Left ventricle myocardium inferior (tissue), 1 donor: ENCODE measurements around the gene EFL1. TPM values are rescaled to one million over a fixed set of nuclear protein-coding genes. Genes with fewer than 3 reads are reported as not detected.

Source experiments
- DNase-seq: peaks from one replicate; pipeline ENCODE4 v3.0.0-alpha.2; 2020
- H3K27ac ChIP-seq: fragments of 200-600 bp; replicated peaks from 2 replicates; pipeline ENCODE4 v1.8.0; 2021
- H3K27me3 ChIP-seq: fragments of 200-600 bp; 2 replicates; pipeline ENCODE4 v1.8.0; 2021; ENCODE audit warnings: low read depth
- H3K36me3 ChIP-seq: fragments of 200-600 bp; 2 replicates; pipeline ENCODE4 v1.8.0; 2021
- H3K4me1 ChIP-seq: fragments of 200-600 bp; 2 replicates; pipeline ENCODE4 v1.8.0; 2021
- H3K4me3 ChIP-seq: fragments of 200-600 bp; 2 replicates; pipeline ENCODE4 v1.8.0; 2021; ENCODE audit warnings: mild to moderate bottlenecking, moderate library complexity
- H3K9me3 ChIP-seq: fragments of 200-600 bp; replicated peaks from 2 replicates; pipeline ENCODE4 v1.8.0; 2021
- CTCF ChIP-seq: fragments of 200-600 bp; IDR thresholded peaks from 2 replicates; pipeline ENCODE4 v1.8.0; 2021; ENCODE audit warnings: antibody characterized with exemption, mild to moderate bottlenecking, borderline replicate concordance
- intact Hi-C: fragments of 100-400 bp; cut with micrococcal nuclease; formaldehyde crosslinking; loops from one replicate; pipeline ENCODE4 v1.11.0; 2022
- total RNA-seq: library from RNA; stranded (reverse); fragmentation: NEBNext Ultra II Directional; extraction: Animal tissue kit (Norgen Biotek cat#: 25700); gene quantifications from one replicate; pipeline ENCODE4 v1.2.1, GENCODE V29; 2021
- donor health status: DM: no; HTN: yes; CAD: no; lungs with severe emphysema.

Gene EFL1
- total RNA-seq, 1 donor from 2014 or later = 12.9 TPM

GRCh38 chr15:82140886-82141285, 121.6 kb downstream of the EFL1 start:
- peaks cover 26% of the 10 kb centered on the region for H3K36me3 ChIP-seq
- no peak for DNase-seq
- H3K27me3 ChIP-seq = no peaks in the 10 kb centered on the region
- intact Hi-C loops = no loop called here
- no peak overlapping the region for H3K4me3 ChIP-seq
- no peak overlapping the region for H3K27ac ChIP-seq
- peaks cover 15% of the 10 kb centered on the region for H3K4me1 ChIP-seq
- no peak for TF ChIP-seq CTCF
- no peaks in the 10 kb centered on the region for H3K9me3 ChIP-seq

DNA sequence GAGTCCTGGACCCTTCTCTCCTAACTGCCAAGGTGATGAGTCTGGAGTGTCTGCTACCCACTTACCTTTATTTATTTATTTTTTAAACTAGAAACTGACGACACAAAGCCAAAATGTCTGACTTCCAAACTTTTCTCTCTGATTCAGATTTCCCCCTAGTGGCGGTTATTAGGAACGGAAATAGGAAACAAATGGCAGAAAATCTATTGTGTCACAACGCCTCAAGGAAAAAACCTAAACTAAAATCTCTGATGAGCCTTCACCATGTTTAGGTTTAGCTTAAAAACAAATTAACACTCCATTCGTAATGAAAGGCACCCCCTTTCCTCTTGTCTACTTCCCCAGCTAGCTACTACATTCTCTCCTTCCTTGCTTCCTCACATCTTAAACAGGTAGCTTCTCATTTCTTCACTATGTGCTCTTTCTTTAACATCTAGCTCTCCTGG, 122.7 kb downstream of the EFL1 start:
- H3K27ac ChIP-seq = no peak overlapping the region
- intact Hi-C loops = loop anchor here (5.0 kb wide), 1 partner anchor 658 kb away; no protein-coding TSS in a partner anchor
- peaks cover 26% of the 10 kb centered on the region for H3K36me3 ChIP-seq
- no peaks in the 10 kb centered on the region for H3K9me3 ChIP-seq
- peaks cover 20% of the 10 kb centered on the region for H3K4me1 ChIP-seq
- H3K27me3 ChIP-seq = no peaks in the 10 kb centered on the region
- DNase-seq = no peak
- peak; percentile 74 for TF ChIP-seq CTCF
- H3K4me3 ChIP-seq = no peak overlapping the region

GRCh38 chr15:82138306-82138705, 124.2 kb downstream of the EFL1 start:
- no peak for DNase-seq
- Histone ChIP-seq H3K27ac (no peak overlapping the region), H3K36me3 (peaks cover 30% of the 10 kb centered on the region), H3K27me3 (no peaks in the 10 kb centered on the region), H3K4me1 (peaks cover 20% of the 10 kb centered on the region), H3K4me3 (no peak overlapping the region), H3K9me3 (no peaks in the 10 kb centered on the region)
- intact Hi-C loops = loop anchor here (5.0 kb wide), 1 partner anchor 656 kb away; no protein-coding TSS in a partner anchor
- TF ChIP-seq CTCF = no peak

DNA sequence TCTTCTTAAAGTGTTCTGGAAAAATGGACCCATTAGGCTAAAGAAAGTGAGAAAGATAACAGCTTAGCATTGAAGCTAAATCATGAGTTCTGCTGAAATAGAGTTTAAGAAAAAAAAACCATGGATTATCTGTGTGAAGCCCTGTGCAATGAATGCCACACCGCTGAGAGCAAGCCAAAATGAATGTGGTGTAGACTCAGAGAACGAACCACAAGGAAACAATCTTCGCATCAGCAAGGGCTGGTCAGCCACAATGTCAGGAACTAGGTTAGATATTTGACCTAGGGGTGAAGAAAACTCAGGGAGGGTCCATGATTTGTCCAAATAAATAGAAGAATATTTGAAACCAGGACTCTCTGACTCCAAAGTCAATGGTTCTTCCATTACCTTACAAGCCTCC, 125.3 kb downstream of the EFL1 start:
- no peak overlapping the region for H3K4me3 ChIP-seq
- no peaks in the 10 kb centered on the region for H3K27me3 ChIP-seq
- DNase-seq = no peak
- no peak for TF ChIP-seq CTCF
- peaks cover 30% of the 10 kb centered on the region for H3K36me3 ChIP-seq
- no peak overlapping the region for H3K27ac ChIP-seq
- no peaks in the 10 kb centered on the region for H3K9me3 ChIP-seq
- peaks cover 13% of the 10 kb centered on the region for H3K4me1 ChIP-seq
- intact Hi-C loops = loop anchor here (5.0 kb wide), 1 partner anchor 655 kb away; no protein-coding TSS in a partner anchor

GRCh38 chr15:82136120-82136519, 126.4 kb downstream of the EFL1 start:
- H3K36me3 ChIP-seq = peaks cover 34% of the 10 kb centered on the region
- no peak overlapping the region for H3K27ac ChIP-seq
- no peak for DNase-seq
- no peaks in the 10 kb centered on the region for H3K9me3 ChIP-seq
- H3K27me3 ChIP-seq = no peaks in the 10 kb centered on the region
- no peak for TF ChIP-seq CTCF
- no peak overlapping the region for H3K4me3 ChIP-seq
- H3K4me1 ChIP-seq = peaks cover 13% of the 10 kb centered on the region
- intact Hi-C loops = loop anchor here (5.0 kb wide), 1 partner anchor 654 kb away; no protein-coding TSS in a partner anchor
